Measurements from ENCODE around the gene DDC.
"Not testable (repeated sequence)": the region's sequence is repeated elsewhere in the genome, so short reads cannot be mapped to it uniquely, and the experiment has no call there.

Gene DDC

DNA sequence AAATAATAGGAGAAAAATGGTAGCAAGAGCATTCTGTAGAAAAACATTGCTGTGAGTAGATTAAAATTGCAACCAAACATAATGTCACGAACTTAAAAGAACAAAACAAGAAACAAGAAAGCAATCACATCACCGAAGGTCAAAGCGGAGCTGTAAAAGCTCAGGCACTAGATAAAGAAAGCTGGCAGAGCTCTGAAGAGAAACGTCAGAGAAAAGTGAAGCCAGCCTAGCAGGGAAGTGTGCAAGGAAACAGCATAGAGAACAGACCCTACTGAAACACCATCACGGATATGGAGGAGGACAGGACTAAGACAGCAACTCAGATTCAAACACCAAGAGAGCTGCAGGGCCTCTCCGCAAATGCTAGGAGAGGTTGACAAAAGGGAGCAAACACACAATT is 22.5 kb upstream of the DDC start:
- no peak for DNase-seq

GRCh38 chr7:50584793-50585408 is 19.7 kb upstream of the DDC start:
- DNase-seq, result no peak

GRCh38 chr7:50584386-50584785 is 19.2 kb upstream of the DDC start:
- DNase-seq, result no peak

DNA sequence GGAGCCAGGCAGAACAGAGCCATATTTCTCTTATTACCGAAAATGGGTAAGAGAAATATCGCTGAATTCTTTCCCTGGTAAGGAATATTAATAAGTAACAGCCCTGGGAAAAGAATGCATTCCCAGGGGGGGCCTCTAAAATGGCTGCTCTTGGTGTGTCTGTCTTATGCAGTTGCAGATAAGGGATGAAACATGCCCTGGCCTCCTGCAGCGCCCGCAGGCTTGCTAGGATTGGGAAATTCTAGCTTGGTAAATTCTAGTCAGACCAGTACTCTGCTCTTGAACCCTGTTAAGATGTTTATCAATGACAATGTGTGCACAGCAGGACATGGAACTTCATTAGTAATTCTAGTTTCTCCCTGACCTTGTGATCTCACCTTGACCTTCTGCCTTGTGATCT is 18.1 kb upstream of the DDC start:
- DNase-seq, result not testable (repeated sequence)

- not testable (repeated sequence) for DNase-seq
Observed at GRCh38 chr7:50582271-50582670, 17.1 kb upstream of the DDC start.

GRCh38 chr7:50580666-50581065 is 15.5 kb upstream of the DDC start:
- DNase-seq, result not testable (repeated sequence)

DNA sequence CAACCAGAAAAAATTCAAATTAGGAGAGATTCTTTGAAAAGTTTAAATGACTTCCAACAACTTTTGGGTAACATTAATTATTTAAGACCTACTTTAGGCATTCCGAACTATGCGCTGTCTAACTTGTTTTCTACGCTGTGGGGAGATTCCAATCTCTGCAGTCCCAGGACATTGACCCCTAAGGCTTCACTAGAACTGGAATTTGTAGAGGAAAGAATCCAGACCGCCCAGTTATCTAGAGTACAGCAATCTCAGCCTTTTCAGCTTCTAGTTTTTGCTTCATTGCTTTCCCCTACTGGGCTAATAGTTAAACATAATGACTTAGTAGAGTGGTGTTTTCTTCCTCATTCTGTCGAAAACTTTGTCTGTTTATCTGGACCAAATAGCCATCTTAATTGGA is 14.9 kb upstream of the DDC start:
- DNase-seq, result no peak

DNA sequence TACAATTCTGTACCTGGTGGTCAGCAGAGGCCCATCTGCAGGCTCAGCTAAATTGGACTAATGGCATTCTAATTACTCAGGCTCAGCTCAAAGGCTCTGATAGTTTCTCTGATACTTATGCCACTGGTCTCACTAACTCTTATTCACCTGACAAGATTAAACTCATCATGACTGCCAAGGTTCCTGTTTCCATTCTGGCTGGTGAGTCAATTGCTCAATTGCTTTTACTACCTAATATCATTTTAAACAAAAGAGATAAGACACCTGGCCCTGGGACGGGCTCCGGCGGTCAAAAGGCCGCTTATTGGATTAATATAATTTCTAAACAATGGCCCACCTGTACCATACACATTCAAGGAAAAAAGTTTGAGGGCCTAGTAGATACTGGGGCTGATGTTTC is 12.9 kb upstream of the DDC start:
- DNase-seq, result not testable (repeated sequence)

DNA sequence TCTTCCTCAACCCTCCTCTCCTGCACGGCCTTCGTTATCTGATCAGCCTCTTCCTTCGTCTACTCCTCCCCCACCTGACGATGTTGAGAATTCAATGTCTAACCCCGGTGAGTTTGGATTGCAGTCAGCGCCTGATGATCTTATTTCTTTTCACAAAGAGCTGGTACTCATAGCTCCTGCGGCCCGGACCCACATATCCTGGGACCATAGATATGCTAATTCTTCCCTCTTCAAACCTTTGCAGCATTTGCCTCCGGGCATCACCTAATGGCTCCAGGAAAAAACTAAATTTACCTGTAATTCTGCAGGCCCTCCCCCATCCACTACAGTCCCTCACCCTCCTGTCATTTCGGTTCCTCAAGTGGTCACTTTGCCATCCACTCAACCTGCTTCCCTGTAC is 12.4 kb upstream of the DDC start:
- DNase-seq, result no peak

- not testable (repeated sequence) for DNase-seq
Observed at GRCh38 chr7:50576388-50576787, 11.2 kb upstream of the DDC start.

- DNase-seq, result no peak
Observed at GRCh38 chr7:50567715-50568261, 2.6 kb upstream of the DDC start.

- DNase-seq, result no peak
Observed at GRCh38 chr7:50565977-50566376, 772 bp upstream of the DDC start.

- no peak for DNase-seq
Observed at GRCh38 chr7:50565559-50565916, 333 bp upstream of the DDC start.

DNA sequence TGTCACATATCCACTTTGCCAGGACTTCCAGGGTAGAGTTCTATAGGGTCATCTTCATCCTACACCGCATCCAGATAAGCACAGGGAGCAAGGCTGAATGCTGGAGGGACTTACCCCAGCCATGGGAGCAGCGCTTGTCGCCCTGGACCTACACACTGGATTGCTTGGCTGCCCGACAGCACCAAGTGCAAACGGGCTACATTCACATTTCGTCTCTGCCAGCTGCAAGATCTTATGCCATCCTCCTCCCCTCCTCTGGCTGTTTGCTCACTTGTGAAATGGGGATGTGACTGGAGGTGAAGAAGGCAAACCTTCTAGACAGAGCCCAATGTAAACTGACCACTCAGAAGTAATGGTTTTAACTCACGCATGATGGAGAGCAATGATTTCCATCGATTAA is 1.0 kb downstream of the DDC start:
- no peak for DNase-seq

GRCh38 chr7:50562136-50562535 is 3.1 kb downstream of the DDC start:
- no peak for DNase-seq

DNA sequence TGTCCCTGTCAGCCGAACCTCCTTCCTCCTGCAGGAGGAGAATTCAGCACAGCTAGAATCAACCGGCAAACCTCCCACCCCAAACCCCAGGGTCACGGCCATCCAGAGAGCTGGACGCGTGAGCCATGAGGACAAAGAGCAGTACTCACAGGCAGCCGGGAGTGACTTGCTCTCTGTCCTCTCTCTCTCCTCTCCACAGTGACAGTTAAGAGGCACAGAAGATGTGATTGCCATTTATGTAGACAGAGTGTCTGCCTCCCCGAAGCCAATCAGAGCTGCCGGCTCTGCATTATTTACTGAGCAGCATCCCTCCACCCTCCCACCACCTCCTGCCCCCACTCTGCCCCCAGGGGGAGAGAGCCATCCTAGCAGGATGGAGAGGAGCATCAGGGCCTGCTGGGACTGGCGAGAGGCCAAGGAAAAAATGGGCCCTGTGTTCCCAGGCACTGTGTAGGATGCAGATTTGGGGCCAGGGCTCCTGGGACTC is 4.3 kb downstream of the DDC start:
- DNase-seq, result no peak

DNA sequence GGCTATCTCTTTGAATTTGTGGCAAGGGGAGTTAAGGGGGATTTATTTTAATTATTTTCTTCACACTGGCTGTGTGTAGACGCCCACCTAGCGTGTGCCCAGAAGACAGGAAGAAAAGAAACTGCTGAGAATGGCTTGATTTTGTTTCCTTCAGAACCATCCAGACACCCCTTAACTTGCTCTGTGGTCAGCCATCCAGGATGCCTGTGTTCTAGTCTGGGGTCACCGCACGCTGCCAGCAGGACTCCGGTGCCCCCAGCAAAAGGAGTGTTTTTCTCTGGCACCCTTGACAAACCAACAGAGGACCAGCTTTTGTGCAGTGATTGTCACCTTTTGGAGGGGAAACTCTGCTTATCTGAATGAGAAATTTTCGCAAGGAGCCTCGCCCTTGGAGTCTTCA is 5.3 kb downstream of the DDC start:
- DNase-seq, result no peak

DNA sequence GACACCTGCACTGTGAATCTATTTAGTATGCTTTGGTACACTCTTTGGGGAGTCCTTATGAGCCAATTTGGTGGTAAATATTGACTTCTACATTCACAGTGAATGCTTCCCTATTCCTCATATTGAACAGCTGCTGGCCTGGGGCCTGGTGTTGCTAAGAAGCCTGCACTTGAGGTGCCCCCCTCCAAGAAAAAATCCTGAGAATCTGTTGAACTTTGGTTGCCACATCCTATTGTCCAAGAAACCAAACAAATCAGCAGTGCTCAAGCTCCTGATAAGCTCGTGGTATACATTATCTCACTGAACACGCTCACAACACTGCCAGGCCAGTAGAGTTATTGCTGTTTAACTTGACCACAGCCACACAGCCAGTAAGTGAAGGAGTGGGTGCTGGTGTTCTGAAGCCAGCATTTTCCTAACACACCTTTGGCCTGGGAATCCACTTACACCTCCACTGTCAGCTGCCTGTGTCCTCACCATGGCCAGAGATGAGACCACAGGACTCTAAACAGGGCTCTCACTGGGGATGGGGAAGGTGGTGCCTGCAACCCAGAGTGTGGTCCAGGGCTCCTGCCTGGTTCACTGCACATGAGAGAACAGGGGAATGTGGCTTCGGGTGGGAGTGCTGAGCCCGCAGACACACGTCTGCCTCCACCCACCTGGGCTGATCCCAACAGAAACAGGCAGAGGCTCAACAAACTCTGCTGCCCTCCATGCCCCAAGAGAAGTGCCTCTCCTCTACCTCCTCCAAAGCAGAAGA is 6.7 kb downstream of the DDC start:
- DNase-seq, result no peak

DNA sequence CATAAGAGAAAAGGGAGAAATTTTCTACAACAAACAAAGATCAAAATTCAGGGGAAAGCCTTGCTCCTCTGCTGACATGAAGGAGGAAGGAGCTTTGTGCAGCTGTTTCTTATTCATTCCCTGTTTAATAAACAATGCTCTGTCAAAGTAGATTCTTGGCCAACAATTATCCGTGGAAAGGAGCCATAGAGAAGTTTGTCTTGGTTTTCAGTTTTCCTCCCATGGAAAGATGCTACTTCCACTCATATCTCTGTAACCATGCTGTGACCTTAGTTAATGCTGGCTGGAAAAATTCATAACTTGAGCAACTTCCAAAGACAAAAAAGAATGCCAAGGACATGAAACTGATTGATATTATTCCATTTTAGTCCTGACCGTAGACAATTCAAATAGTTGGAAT is 8.1 kb downstream of the DDC start:
- DNase-seq, result no peak

- DNase-seq, result no peak
Observed at GRCh38 chr7:50556247-50556991, 8.8 kb downstream of the DDC start.

DNA sequence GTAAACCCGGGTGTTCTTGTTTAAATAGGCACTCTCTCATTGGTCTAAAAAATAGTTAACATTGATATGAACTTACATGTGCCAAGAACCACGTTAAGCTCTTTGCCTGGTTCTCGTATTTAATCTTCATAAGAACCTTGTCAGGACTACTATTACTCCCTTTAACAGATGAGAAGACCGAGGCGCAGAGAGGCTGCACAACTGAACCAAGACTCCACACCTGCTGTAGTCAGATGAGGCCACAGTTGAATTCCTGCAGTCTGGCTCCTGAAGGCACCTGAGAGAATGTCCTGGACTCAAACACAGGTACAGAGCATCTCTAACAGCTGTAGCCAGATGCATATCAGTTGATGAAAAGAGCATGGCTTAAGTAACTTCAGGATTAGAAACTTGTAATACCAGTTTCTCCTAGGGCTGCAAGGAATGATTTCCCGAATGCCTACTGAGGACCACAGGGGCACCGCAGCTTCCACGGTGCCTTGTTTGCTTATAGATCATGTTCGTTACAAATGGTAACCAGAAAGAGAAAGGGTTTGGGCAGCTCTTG is 9.5 kb downstream of the DDC start:
- no peak for DNase-seq

DNA sequence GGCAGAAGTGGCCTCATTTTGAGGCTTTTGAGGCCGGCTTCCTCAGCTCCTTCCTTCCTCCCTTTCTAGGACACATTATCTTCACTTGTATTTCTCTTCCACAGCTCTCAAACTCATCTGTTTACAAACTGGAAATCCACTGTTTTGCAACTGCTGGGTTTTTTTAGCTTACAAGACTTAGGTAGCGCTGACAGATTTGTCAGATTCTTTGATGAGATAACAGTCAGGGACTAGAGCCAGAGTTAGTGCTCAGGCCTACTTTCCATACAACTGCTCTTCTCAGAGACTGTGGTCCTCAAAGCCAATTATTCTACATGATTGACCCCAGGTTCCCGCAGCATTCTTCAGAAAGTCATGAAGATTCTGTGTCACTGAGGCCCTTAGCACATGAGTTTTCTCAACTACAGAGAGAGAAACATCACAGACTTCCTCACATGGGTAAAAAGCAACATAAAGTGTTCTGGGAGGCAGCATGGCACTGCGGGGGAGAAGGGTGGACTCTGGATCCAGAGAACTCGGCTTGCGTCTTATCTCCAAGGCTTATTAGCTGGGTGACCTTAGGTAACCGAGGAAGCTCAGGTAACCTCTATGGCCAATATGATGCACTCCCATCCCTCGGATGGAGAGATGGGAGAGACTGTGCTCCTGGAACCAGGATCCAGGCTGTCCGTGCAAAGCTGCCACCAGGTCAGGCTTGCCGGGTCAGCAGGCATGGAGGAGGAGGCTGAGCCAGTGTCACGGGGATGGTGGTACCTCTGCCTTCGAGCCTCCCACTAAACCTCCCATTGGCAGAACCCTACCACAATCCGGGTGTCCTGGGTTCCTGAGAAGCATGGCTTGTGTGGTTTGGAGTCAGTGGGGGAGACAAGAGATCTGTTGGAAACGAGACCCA is 10.5 kb downstream of the DDC start:
- DNase-seq, result no peak

All from stimulated activated naive CD4-positive, alpha-beta T cell treated with Interleukin-2 at 50 U/mL for 16 hours (primary cell).